ENCODE data around the gene MYMX.

- no peak for TF ChIP-seq EZH2 (IDR thresholded peaks at IDR 0.05; ENCODE audit: borderline replicate concordance, low read depth, low read length, severe bottlenecking)
- TF ChIP-seq CTCF (IDR thresholded peaks at IDR 0.05; ENCODE audit: borderline replicate concordance, extremely low read depth, low read length, poor library complexity, severe bottlenecking) = no peak
Observed at GRCh38 chr6:44237021-44237812, 20.5 kb downstream of the MYMX start.

All from DND-41 (cell line).